BE2C (cell line): ENCODE results near the gene GRIN2C.

Experiments
- DNase-seq: peaks from one replicate; pipeline ENCODE4 v3.0.0-alpha.2; 2020
- H3K27me3 ChIP-seq: fragments of 250-450 bp; sonication (Bioruptor Pico); 2 replicates; pipeline ENCODE4 v1.5.1; 2020; ENCODE audit warnings: mild to moderate bottlenecking
- H3K36me3 ChIP-seq: fragments of 250-450 bp; sonication (Bioruptor Pico); 2 replicates; pipeline ENCODE4 v1.5.1; 2020; ENCODE audit warnings: mild to moderate bottlenecking
- H3K4me1 ChIP-seq: fragments of 250-450 bp; sonication (Bioruptor Pico); 2 replicates; pipeline ENCODE4 v1.5.1; 2020
- H3K4me3 ChIP-seq: 2 replicates; pipeline ENCODE4 v1.5.1; 2011; ENCODE audit warnings: low read depth, low read length
- H3K9me3 ChIP-seq: fragments of 250-450 bp; sonication (Bioruptor Pico); 2 replicates; pipeline ENCODE4 v1.5.1; 2020
- CTCF ChIP-seq: IDR thresholded peaks from 2 replicates; pipeline ENCODE4 v1.5.1; 2012; ENCODE audit warnings: mild to moderate bottlenecking, low read depth, low read length

Gene GRIN2C

GRCh38 chr17:74892974-74893911 lies 33.6 kb upstream of the GRIN2C start, which contains the start of gene FADS6:
Gene FADS6 (minus strand): TSS chr17:74893633. CDS start chr17:74893595, 38 bp downstream.
- Histone ChIP-seq H3K4me3 (no peak within 1 kb of the TSS), H3K4me1 (no peaks in the 10 kb centered on the region), H3K9me3 (no peaks in the 10 kb centered on the region), H3K36me3 (no peaks in the 10 kb centered on the region), H3K27me3 (peaks cover 53% of the 10 kb centered on the region)
- no peak for TF ChIP-seq CTCF
- no peak for DNase-seq

DNA sequence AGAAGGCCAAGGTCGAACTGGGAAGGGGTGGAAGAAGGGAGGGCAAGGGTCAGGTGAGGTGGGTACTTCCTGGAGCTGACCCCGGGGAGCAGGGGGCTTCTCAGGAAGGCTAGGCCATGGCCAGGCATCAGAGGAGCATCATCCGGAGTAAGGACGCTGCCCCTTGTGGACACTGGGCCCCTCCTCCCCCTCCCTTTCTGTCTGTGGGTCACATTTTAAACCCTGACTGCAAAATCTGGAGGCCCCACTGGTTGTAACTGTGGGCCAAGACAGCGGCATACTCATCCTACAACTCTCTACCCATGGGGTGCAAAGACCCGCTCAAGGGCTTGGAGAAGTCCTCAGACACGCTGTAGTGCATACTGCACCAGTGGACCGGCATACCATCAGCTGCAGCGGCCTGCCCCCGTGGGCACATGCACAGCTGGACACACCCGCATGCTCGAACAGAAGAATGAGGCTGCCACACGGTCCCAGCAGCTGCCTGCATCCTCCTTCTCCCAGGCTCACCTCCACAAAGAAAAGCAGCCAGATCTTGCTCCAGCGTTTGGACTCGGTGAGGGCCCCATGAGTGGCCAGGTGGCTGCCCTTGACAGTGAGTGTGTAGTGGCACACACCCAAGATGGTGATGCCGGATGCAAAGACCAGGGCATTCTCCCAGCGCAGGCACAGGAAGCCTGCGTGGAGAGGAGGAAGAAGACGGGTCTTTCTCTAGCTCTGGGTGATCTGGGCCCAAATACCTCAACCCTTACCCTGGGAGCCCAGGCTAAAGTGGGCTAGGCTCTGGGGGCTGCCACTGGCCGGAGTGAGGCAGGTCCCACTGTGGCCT lies 32.5 kb upstream of the GRIN2C start:
- Histone ChIP-seq H3K27me3 (peaks cover 53% of the 10 kb centered on the region), H3K4me3 (no peak overlapping the region), H3K9me3 (no peaks in the 10 kb centered on the region), H3K36me3 (no peaks in the 10 kb centered on the region), H3K4me1 (no peaks in the 10 kb centered on the region)
- TF ChIP-seq CTCF: peak; percentile 21; the same call in 1 of the 2 replicates
- DNase-seq: no peak

DNA sequence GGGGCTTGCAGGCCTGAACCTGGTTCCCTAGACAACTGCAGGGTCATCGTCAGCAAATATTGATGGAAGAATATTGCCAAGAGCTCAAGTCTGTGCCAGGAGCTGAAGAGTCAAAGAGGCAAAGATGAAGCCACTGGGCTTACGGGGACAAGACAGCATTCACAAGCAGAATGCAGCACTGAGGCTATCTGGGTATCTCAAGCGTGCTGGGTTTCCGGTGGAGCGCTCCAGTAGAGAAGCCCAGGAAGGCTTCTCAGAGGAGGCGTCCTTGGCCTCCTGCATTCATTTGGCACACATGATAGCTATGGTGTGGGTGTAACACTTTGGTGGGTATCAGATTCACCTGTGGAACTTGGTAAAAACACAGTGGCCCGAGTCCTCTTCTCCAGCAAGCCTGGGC lies 30.9 kb upstream of the GRIN2C start:
- Histone ChIP-seq H3K9me3 (no peaks in the 10 kb centered on the region), H3K4me3 (no peak overlapping the region), H3K4me1 (no peaks in the 10 kb centered on the region), H3K36me3 (no peaks in the 10 kb centered on the region), H3K27me3 (peaks cover 38% of the 10 kb centered on the region)
- no peak for TF ChIP-seq CTCF
- DNase-seq: no peak

- Histone ChIP-seq H3K4me3 (no peak overlapping the region), H3K36me3 (no peaks in the 10 kb centered on the region), H3K4me1 (no peaks in the 10 kb centered on the region), H3K27me3 (peaks cover 20% of the 10 kb centered on the region), H3K9me3 (no peaks in the 10 kb centered on the region)
- TF ChIP-seq CTCF: no peak
- no peak for DNase-seq
Measured at GRCh38 chr17:74888469-74888868, 28.8 kb upstream of the GRIN2C start.

- TF ChIP-seq CTCF: no peak
- DNase-seq: no peak
- H3K4me3 ChIP-seq: no peak overlapping the region
- H3K36me3 ChIP-seq: no peaks in the 10 kb centered on the region
- H3K4me1 ChIP-seq: no peaks in the 10 kb centered on the region
- no peaks in the 10 kb centered on the region; the same call in none of the 2 replicates for H3K27me3 ChIP-seq
- H3K9me3 ChIP-seq: no peaks in the 10 kb centered on the region
Measured at GRCh38 chr17:74883241-74883745, 23.6 kb upstream of the GRIN2C start.
